ENCODE measurements around the gene C15orf39. TPM values are rescaled to one million over a fixed set of nuclear protein-coding genes. Genes with fewer than 3 reads are reported as not detected.
"Not testable (repeated sequence)": the region's sequence is repeated elsewhere in the genome, so short reads cannot be mapped to it uniquely, and the experiment has no call there.

Gene C15orf39
- total RNA-seq, 1 donor from 2014 or later = 7.0 TPM

- DNase-seq = no peak
These were observed 11.6 kb downstream of the C15orf39 start for GRCh38 chr15:75213212-75213767.

- DNase-seq = no peak
These were observed 12.1 kb downstream of the C15orf39 start for GRCh38 chr15:75213768-75214221.

GRCh38 chr15:75214293-75215096 lies 12.8 kb downstream of the C15orf39 start:
- no peak for DNase-seq

- DNase-seq = no peak
These were observed 13.7 kb downstream of the C15orf39 start for GRCh38 chr15:75215107-75216004.

GRCh38 chr15:75217012-75217411 lies 15.3 kb downstream of the C15orf39 start:
- DNase-seq = no peak

- not testable (repeated sequence) for DNase-seq
These were observed 15.9 kb downstream of the C15orf39 start for GRCh38 chr15:75217574-75217973.

GRCh38 chr15:75219507-75219929 lies 17.8 kb downstream of the C15orf39 start:
- DNase-seq = not testable (repeated sequence)

- no peak for DNase-seq
These were observed 22.0 kb downstream of the C15orf39 start for GRCh38 chr15:75223688-75224087.

- DNase-seq = no peak
These were observed 22.6 kb downstream of the C15orf39 start for GRCh38 chr15:75224281-75224680.

GRCh38 chr15:75225102-75225836 lies 23.6 kb downstream of the C15orf39 start:
- DNase-seq = not testable (repeated sequence)

GRCh38 chr15:75225951-75226732 lies 24.5 kb downstream of the C15orf39 start:
- DNase-seq = no peak

- DNase-seq = not testable (repeated sequence)
These were observed 25.4 kb downstream of the C15orf39 start for GRCh38 chr15:75227112-75227511.

GRCh38 chr15:75227663-75228280 lies 26.1 kb downstream of the C15orf39 start:
- no peak for DNase-seq

- DNase-seq = no peak
These were observed 27.1 kb downstream of the C15orf39 start for GRCh38 chr15:75228787-75229186.

- DNase-seq = no peak
These were observed 27.7 kb downstream of the C15orf39 start for GRCh38 chr15:75229191-75230015.

- no peak for DNase-seq
These were observed 28.3 kb downstream of the C15orf39 start for GRCh38 chr15:75230016-75230343.

GRCh38 chr15:75230551-75231371 lies 29.1 kb downstream of the C15orf39 start:
- no peak for DNase-seq

- DNase-seq = no peak
These were observed 30.2 kb downstream of the C15orf39 start for GRCh38 chr15:75231836-75232235.

GRCh38 chr15:75232252-75232813 lies 30.7 kb downstream of the C15orf39 start:
- DNase-seq = no peak
